Retina (tissue), 1 donor: Measurements from ENCODE around the gene AKT1.
A peak's percentile ranks its signal among the peaks of the same experiment; 100 is the strongest.
"Not testable (repeated sequence)": the region's sequence is repeated elsewhere in the genome, so short reads cannot be mapped to it uniquely, and the experiment has no call there.

Experiments
- DNase-seq: peaks from one replicate; pipeline ENCODE4 v3.0.0-alpha.2; 2016

Gene AKT1

DNA sequence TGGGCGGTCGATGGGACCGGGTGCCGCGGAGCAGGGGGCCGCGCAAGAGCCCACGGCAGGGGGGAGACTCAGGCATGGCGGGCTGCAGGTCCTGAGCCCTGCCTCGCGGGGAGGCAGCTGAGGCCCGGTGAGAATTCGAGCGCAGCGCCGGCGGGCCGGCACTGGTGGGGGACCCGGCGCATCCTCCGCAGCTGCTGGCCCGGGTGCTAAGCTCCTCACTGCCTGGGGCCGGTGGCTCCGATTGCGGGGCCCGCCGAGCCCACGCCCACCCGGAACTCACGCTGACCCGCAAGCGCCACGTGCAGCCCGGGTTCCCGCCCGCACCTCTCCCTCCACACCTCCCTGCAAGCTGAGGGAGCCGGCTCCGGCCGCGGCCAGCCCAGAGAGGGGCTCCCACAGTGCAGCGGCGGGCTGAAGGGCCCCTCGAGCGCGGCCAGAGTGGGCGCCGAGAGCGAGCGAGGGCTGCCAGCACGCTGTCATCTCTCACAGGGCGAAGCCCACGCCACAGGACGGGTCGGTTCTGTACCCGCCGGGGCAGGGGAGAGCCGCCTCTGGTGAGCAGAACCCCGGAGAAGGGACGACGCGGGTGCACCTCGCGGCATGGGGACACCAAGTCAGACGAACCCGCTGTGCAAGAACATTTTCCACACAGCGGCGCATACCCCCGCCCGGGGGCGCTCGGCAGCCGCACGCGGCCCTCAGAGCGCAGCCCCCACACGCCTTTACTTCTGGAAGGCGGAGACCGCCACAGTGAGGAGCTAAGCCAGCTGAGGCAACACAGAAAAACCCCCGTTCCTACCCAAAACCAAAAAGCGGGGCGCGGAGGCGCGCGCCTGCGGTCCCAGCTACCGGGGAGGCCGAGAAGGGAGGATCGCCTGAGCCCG is 43.8 kb downstream of the AKT1 start:
- DNase-seq: no peak

DNA sequence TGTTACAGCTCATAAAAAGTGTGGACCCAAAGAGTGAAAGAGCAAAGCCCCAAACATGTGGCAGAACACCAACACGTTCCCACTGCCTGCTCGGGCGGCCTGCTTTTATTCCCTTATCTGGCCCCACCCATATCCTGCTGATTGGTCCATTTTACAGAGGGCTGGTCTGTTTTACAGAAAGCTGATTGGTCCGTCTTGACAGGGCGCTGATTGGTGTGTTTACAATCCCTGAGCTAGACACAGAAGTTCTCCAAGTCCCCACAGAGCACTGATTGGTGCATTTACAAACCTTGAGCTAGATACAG is 44.8 kb downstream of the AKT1 start:
- DNase-seq: not testable (repeated sequence)

DNA sequence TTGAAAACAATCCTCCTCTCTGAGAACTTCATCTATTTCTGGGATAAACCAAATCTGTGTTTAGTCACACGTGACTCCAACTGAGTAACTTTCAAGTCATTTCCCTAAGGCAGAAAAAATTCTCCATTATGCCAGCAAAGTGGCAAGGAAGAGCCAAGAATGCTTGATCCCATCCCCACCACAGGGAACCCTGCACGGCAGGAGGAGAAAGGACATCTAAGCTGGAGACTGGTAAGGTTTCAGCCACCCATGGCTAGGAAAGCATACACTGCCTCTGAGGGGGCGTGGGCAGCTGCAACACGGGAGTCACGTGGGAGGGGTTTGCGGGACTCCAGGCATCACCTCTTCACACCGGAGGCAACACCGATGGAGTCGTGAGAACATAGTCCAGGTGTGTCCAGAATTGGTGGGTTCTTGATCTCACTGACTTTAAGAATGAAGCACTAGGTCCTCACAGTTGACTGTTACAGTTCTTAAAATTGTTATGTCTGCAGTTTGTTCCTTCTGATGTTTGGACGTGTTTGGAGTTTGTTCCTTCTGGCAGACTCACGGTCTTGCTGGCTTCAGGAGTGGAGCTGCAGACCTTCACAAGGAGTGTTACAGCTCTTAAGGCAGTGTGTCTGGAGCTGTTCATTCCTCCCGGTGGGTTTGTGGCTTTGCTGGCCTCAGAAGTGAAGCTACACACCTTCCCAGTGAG is 45.3 kb downstream of the AKT1 start:
- no peak for DNase-seq

DNA sequence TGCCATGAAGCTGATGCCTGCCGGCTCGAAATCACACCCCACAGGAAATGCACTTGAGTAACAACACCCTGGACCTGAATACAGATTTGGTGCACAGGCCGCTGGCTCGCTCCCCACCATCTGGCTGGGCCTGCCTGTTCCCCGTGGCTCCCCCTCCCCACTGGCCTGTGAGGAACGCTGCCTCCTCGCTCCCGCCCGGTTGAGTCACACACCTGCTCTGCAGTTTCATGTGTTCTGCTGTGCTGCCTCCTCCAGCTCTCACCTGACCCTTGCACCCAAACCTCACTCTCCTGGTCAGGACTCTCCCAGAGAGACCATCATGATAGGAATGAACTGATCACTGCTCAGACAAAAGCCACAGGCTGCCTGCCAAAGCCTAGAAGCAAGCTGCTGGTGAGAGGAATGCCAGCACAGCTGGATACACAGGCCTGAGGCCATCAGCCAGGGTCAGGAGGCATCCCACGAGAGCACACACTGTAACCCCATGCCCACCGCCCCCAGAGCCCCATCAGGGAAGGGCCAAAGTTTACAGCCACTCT is 46.4 kb downstream of the AKT1 start:
- no peak for DNase-seq

DNA sequence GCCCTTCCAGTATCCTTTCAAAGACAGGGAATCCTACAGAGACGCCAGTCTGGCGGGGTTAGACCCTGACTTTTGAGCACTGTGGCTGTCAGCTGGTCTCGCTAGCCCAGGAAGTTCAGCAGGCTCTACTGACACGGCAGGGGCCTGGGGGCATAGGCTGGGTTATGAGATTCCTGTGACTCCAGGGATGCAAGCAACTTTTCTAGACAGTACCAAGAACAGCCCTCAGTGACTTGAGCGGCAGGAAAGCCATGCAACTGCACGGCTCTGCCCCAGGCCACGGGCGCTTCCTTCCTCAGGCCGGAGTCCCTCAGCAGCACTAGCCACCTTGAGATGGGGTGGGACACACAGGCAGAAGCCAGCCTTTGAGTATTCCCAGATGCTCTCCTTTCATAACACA is 47.7 kb downstream of the AKT1 start:
- no peak for DNase-seq

DNA sequence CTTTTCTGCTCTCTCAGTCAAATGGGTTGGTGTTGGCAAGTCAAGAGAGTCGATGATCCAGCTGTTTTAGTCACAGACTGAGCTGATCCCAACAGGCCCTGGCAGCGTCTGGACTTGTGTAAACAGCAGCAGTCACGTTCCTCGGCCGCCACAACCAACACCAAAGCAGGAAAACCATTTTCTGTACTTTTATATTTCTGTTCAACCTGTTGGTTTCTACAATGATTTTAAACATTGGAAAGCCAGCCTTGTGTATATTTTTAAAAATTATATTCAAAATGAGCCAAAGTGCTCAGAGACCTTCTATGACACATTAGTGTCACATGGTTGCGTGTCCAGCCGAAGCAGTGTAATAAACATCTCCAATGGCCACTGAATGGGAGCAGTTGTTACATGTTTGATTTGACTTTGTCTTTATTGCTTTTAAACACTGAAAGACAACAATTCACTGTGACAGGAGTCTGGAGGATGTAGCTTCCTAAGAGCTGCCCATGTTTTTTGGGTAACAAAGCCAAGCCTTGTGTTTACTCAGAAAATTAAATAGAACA is 48.5 kb downstream of the AKT1 start:
- no peak for DNase-seq

DNA sequence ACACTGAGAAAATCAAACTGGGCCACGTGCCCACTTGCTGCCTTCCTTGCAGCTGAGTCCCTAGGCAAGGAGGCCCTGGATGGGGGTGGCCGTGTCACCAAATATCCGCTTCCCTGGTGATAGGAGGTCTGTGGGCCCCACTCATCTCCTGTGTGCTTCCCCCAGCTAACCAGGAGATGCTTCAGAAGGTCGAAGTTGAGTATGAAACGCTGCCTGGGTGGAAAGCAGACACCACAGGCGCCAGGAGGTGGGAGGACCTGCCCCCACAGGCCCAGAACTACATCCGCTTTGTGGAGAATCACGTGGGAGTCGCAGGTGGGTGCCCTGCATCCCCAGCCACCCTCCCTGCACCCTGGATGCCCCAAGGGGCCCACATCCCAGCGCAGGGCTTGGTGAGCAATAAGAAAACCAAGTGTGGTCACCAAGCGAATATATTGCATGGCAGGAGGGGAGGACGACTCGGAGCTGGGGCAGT is 49.4 kb downstream of the AKT1 start:
- DNase-seq: no peak

DNA sequence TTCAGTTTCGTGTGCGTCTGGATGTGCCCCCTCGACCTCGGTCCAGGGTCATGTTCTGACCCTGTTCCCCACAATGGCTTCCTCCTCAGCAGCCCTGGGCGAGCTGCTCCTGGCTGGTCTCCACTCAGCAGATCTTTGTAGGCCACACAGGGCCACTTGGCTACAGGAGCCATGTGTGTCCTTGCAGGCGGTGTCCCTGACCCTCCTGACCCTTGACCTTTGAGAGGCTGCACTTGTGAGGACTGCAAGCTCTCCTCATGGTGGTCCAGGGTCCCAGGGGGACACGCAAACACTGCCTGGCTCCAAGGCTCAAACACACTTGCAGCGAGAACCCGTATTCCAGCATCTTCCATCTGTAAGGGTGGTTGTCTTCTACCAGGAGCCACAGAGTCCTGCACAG is 50.1 kb downstream of the AKT1 start:
- no peak for DNase-seq

DNA sequence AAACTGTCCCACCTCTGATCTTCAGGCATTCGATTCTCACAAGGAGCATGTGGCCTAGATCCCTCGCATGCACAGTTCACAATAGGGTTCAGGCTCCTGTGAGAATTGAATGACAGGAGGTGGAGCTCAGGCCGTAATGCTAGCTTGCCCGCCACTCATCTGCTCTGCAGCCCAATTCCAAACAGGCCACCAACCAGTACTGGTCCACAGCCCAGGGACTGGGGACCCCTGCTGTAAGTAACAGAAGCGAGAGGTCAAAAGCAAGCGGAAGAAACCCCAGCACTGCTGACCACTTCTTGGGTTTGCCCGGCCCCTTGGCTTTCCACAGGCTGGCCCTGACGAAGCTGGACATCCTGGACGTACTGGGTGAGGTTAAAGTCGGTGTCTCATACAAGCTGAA is 51.1 kb downstream of the AKT1 start:
- DNase-seq: no peak

DNA sequence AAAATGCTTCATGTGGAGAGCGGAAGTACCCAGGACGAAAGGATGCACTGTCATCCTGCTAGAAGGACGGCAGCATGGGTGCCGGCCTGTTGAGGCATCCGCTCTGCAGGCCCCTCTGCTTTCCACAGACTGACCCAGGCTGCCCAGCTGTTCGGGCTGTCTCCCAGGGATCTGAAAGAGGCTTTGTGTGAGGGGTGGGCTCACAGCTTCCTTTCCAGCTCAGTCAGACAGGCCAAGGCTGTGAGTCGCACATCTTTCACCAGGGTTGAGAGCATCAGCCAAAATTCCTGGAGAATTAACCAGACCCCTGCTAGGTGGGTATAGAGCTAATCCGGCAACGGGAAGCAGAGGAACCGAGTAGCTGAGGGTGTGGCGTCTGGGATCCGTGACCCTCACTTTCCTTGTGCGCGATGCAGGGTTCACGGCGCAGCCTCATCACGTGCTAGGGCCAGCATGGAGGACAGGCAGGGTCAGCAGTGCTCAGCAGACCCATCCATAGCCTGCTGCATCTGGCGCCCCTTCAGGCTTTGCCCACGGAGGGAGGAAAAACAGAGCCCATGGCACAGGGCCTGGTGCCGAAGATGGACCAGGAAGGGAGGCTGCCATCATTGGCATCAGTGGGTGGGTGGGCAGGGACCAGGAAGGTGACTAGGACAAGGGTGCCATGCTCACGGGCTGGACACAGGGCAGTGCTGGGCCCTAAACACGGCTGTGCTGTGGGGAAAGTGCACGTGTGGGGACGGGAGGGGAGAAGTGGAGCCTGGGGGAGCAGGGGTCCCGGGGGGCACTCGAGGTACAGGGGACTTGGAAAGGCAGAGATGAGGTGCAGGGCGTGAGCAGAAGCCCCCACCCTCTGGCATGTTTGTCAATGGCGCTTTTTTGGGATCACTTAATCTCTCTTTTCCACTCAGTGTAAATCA is 51.8 kb downstream of the AKT1 start:
- no peak for DNase-seq

DNA sequence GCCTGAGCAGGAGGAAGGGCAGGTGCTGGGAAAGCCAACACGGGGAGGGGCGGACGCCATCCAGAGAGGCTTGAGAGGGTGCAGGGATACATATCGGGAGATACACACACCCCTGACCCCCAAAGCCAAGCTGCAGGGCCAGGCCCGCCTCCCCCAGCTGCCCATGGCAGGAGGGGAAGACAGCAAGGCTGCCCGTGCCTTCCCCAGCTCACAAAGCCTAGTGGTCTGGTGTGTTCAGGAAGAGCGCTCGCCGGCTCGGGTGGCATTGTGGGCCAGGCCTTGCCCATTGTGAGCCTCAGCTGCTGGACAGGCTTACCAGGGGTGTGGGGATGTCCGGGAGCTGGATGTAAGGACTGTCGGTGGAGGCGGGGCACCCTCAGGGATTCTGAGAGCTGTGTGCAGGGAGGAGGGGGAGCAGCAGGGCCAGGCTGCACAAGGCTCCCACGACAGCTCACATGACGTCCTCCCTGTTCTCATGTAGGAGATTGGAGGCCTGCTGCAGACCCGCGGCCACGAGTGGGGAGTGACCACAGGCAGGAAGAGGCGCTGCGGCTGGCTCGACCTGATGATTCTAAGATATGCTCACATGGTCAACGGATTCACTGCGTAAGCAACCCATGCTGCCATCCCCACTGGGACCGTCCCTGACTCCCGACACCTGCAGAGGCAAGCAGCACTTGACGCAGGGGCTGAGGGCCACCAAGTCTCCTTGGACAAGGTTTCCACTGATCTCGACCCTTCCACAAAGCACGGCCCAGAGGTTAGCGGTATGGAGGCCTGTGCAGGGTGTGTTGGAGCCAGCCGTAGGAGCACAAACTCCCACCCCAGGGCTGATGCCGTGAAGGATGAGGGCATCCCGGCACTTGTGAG is 52.7 kb downstream of the AKT1 start:
- no peak for DNase-seq

DNA sequence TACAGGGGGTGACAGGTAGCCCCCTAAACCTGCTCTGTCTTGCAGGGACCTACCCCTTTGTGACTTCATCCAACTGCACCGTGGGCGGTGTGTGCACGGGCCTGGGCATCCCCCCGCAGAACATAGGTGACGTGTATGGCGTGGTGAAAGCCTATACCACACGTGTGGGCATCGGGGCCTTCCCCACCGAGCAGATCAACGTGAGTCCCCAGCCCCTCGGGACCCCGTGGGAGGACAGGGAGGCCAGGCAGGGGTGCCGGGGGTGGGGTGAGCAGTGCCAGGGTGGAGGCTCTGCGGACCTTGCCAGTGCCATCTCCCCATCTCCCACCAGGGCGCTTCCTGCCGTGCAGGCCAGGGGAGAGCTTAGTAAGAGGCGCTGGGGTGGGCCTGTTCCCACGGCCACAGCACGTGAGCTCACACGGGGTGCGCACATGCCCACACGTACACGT is 53.7 kb downstream of the AKT1 start:
- DNase-seq: no peak

DNA sequence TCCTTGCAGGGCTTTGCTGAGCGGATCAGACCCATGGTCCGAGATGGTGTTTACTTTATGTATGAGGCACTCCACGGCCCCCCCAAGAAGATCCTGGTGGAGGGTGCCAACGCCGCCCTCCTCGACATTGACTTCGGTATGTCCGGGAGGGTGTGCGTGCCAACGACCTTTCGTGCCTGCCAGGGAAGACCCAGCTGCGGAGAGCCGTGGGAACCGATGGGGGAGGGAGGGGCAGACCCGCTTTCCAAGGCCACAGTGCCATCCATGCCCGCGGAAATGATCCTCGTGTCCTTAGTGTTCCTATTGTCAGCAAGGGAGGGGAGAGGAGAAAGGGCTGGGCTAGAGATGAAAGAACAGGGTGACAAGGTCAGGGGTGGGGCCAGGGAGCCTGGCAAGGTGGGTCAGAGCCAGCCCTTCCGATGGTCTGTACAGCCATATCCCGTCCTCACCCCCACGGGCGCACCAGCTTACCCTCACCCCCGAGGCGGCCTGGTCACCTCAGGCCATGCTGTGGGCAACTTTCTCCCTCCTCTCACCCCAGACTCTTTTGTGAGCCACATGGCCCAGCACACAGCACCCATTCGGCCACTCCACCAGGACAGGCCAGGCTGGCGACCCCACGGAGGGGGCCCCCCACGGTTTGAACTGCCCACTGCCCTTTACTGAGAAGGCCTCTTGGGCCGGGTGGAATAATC is 54.3 kb downstream of the AKT1 start:
- no peak for DNase-seq

DNA sequence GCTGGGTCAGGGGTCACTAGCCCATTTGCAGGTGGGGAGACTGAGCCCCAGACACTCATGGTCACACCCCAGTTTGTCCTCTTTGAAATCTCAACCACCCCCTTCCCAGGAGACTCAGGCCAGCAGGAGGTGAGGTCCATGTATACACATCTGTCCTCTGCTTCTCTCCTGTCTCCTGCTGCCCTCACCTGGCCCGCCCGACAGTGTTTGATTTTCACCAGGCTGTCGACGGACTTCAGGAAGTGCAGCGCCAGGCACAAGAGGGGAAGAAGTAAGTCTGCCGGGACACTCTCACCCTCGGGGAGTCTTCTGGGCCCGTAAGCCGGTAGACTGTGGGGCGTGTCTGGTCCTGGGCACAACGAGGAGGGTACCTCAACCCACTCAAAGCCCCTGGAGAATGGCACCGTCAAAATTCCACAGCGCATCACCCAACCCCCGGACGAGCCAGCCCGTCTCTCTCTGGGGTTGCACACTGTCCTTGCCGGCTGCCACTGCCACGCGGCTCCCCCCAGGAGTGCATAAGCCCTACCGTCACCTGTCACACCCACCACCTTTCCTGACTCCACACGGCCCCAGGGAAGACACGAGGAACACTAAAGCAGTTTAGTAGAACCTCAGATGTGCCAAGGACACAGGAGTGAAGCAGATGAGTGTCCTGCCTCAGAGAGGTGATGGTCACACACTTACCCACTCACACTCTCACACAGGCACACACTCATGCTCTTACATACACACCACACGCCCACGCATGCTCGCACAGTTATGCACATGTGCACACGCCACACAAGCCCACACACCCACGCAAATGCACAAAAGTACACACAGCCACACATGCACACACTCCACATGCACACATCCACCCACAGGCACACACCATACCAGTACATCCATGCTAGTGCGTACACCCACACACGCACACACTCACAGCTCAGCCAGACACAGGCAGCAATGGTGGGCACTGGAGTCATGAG is 55.7 kb downstream of the AKT1 start:
- DNase-seq: no peak

DNA sequence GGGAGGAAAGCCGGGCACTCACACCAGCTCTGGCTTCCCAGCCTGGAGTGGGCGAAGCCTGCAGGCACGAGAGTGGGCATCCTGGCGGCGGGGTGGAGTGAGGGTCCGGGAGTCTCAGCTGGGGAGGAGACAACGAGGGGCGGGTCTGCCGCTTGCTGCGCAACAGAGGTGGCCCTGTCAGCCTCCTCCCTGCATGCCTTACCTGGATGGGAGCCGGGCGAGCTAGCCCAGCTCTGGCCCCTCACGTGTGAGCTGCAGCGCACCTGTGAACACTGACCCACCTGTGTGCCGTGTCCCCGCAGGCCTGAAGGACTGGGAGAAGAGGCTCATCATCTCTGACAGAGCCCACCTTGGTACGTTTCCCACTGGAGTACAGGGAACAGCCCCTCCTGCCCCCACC is 56.5 kb downstream of the AKT1 start:
- DNase-seq: no peak

DNA sequence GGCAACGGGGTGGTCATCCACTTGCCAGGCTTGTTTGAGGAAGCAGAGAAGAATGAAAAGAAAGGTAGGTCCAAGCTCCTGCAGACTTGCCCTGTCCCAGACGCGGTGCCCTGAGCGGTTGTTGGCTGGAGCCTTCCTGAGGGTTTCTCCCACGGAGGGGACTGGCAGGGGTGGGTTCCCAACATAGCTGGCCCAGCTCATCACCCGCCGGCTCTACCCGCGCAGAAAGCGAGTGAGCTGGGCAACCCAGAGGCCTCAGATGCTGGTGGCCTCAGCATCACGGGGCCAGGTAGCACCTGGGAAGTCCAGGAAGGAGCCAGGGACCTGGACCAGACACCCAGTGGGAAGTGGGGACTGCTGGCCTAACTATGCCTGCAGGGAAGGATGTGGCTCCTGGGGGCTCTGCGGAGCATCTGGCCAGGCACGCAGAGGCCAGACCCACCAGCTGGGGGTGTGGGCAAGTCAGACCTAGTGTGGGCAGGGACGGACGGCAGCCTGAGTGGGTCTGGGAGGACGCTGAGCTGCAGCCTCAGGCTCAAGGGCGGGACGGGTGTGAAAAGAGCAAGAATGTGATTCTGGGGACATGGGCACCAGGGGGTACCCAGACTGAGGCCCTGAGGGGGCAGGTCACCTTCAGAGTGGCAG is 57.1 kb downstream of the AKT1 start:
- no peak for DNase-seq

DNA sequence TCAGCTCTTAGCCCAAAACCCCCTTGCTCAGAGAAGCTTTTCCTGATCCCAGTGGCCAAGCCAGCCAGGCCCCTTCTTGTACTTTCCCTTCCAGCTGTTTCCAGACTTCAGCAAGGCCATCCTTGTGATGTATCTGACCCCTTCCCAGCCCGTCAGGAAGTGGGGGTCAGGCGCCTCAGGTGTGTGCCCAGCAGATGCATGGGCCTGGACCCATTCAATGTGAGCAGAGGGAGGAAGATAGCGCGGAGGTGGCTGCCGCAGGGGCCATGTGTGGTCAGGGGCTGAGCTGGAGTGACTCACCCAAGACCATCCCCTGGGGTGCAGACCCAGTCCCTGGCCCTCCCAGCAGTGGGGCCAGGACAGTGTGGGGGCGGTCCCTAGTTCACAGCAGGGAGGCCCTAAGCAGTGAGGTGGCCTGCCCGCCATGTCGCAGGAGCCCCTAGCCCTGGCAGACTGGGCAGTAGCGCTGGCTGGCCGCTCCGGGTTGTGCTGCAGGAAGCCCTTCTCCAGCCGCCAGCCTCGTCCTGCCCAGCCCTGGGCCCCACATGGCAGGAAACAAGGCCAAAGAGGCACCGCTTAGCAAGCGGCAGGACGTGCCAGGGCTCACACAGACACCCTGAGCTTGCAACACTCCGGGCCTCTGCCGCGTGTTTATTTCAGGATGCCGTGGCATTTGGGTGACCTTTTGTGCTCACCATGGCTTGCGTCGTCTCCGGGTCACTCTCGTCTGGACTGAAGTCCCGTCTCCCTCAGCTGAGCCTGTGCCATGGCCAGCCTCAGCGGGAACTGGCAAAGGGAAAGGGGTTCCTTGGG is 59.5 kb downstream of the AKT1 start:
- DNase-seq: peak; percentile 27
